ENCODE results near the gene ZNF226.

- TF ChIP-seq EZH2 (IDR thresholded peaks at IDR 0.05; ENCODE audit: borderline replicate concordance, low read depth, low read length, poor library complexity, severe bottlenecking) (no peak), CTCF (conservative IDR thresholded peaks at IDR 0.05; ENCODE audit: low read depth, low read length) (no peak)
Measured at GRCh38 chr19:44156475-44156874, 8.4 kb upstream of the ZNF226 start.

Measured in A673 (cell line).